Measurements from ENCODE around the gene RPL12.

RPL12 gene

DNA sequence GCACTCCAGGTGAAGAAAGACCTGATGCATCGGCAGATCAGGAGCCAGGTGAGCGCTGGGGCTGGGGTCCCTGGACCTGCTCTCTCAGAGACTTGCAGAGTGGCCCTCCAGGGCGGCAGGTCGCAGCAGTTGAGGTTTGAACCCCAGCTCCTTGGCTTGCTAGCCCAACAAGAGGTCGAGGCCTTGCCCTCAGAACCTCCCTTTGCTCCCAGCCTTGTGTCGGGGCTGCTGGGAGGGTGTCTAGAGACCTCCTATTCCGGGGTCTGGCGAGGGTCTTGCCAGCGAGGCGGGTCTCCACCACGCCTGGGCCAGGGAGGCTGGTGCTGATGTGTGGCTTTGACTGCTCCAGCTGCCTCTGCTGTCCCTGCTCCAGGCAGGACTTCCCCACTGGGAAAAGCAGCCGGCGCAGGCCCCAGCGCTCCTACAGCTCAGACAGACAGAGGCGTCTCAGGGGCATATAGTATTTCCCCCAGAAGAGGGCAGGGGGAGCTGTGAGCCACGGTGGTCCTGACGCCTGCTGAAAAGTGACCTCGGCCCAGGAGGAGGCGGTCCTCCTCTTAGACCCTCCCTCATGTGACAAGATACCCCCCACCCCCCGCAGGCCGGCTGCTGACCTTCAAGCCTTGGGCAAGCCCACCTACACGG, 38.4 kb upstream of the RPL12 start:
- H3K27ac ChIP-seq (ENCODE audit: low read depth, low read length), result no peak overlapping the region
- no peak overlapping the region for H2AFZ ChIP-seq (ENCODE audit: insufficient read depth, low read length, poor library complexity)
- no peak overlapping the region for H3K4me2 ChIP-seq (ENCODE audit: low read length)
- no peaks in the 10 kb centered on the region for H3K79me1 ChIP-seq (ENCODE audit: low read length)
- WGBS (ENCODE audit: extremely low coverage, insufficient coverage, insufficient read length), result no CpG with 5 or more reads among the region's 22 CpGs
- H2BK12ac ChIP-seq (ENCODE audit: low read length), result no peak overlapping the region
- no peaks in the 10 kb centered on the region for H3K79me2 ChIP-seq (ENCODE audit: control insufficient read depth, insufficient read depth, low read length, poor library complexity)
- no peak overlapping the region for H4K91ac ChIP-seq (ENCODE audit: low read depth, low read length)
- no peaks in the 10 kb centered on the region for H3K9me3 ChIP-seq (ENCODE audit: insufficient read depth, low read depth, low read length)
- no peak overlapping the region for H4K8ac ChIP-seq (ENCODE audit: low read depth, low read length)
- no peaks in the 10 kb centered on the region for H3K27me3 ChIP-seq (ENCODE audit: insufficient read depth, low read length)
- no peak for DNase-seq
- no peak overlapping the region for H2BK120ac ChIP-seq (ENCODE audit: insufficient read depth, low read length, poor library complexity)
- H3K36me3 ChIP-seq (ENCODE audit: control insufficient read depth in 1 of 2, insufficient read depth in 2 of 2, low read length in 2 of 2), result peaks cover 39 to 41% of the 10 kb centered on the region in 2 experiments
- H3K23ac ChIP-seq (ENCODE audit: low read length), result no peak overlapping the region
- H4K12ac ChIP-seq (ENCODE audit: low read depth, low read length), result no peak overlapping the region
- H2BK5ac ChIP-seq (ENCODE audit: low read depth, low read length, poor library complexity), result no peak overlapping the region
- H2AK5ac ChIP-seq (ENCODE audit: low read length), result no peak overlapping the region
- H3K9ac ChIP-seq (ENCODE audit: low read length), result no peak overlapping the region
- no peak overlapping the region for H3K18ac ChIP-seq (ENCODE audit: low read length)
- H3K4ac ChIP-seq (ENCODE audit: low read depth, low read length), result no peak overlapping the region
- H3K4me3 ChIP-seq (ENCODE audit: low read depth, low read length), result no peak overlapping the region
- H3K14ac ChIP-seq (ENCODE audit: low read length), result no peak overlapping the region
- H3K4me1 ChIP-seq (ENCODE audit: control insufficient read depth in 1 of 2, insufficient read depth in 2 of 2, low read length in 2 of 2), result no peaks in the 10 kb centered on the region

DNA sequence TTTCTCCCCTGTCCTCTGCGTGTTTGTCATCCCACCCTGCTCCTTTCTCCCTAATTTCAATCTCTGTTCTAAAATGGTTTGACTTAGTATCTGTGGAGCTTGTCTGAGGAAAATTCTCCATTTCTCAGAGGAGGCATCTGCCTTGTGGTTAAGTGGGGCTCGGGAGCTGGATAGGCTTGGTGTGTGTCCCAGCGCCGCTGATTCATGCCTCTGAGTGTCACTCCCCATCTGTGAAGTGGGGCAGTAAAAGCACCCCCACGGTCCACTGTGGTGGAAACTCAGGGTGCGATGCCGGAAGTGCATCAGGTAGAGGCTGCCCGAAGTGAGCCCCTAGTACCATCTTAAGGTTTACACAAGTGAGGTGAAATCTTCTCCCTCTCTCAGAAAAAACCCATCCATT, 37.7 kb upstream of the RPL12 start:
- WGBS (ENCODE audit: extremely low coverage, insufficient coverage, insufficient read length), result no CpG with 5 or more reads among the region's 8 CpGs
- no peak overlapping the region for H4K12ac ChIP-seq (ENCODE audit: low read depth, low read length)
- no peaks in the 10 kb centered on the region for H3K79me1 ChIP-seq (ENCODE audit: low read length)
- DNase-seq, result no peak
- no peak overlapping the region for H3K18ac ChIP-seq (ENCODE audit: low read length)
- no peaks in the 10 kb centered on the region for H3K27me3 ChIP-seq (ENCODE audit: insufficient read depth, low read length)
- H3K9me3 ChIP-seq (ENCODE audit: insufficient read depth, low read depth, low read length), result no peaks in the 10 kb centered on the region
- no peaks in the 10 kb centered on the region for H3K79me2 ChIP-seq (ENCODE audit: control insufficient read depth, insufficient read depth, low read length, poor library complexity)
- no peak overlapping the region for H2BK5ac ChIP-seq (ENCODE audit: low read depth, low read length, poor library complexity)
- no peak overlapping the region for H3K4ac ChIP-seq (ENCODE audit: low read depth, low read length)
- H3K27ac ChIP-seq (ENCODE audit: low read depth, low read length), result no peak overlapping the region
- no peak overlapping the region for H2BK120ac ChIP-seq (ENCODE audit: insufficient read depth, low read length, poor library complexity)
- no peak overlapping the region for H3K4me3 ChIP-seq (ENCODE audit: low read depth, low read length)
- no peak overlapping the region for H2AK5ac ChIP-seq (ENCODE audit: low read length)
- no peaks in the 10 kb centered on the region for H3K4me1 ChIP-seq (ENCODE audit: control insufficient read depth in 1 of 2, insufficient read depth in 2 of 2, low read length in 2 of 2)
- H4K8ac ChIP-seq (ENCODE audit: low read depth, low read length), result no peak overlapping the region
- H3K9ac ChIP-seq (ENCODE audit: low read length), result no peak overlapping the region
- peaks cover 34 to 38% of the 10 kb centered on the region in 2 experiments for H3K36me3 ChIP-seq (ENCODE audit: control insufficient read depth in 1 of 2, insufficient read depth in 2 of 2, low read length in 2 of 2)
- H3K14ac ChIP-seq (ENCODE audit: low read length), result no peak overlapping the region
- H2AFZ ChIP-seq (ENCODE audit: insufficient read depth, low read length, poor library complexity), result no peak overlapping the region
- H3K23ac ChIP-seq (ENCODE audit: low read length), result no peak overlapping the region
- no peak overlapping the region for H3K4me2 ChIP-seq (ENCODE audit: low read length)
- no peak overlapping the region for H4K91ac ChIP-seq (ENCODE audit: low read depth, low read length)
- H2BK12ac ChIP-seq (ENCODE audit: low read length), result no peak overlapping the region

GRCh38 chr9:127485995-127486394, 34.8 kb upstream of the RPL12 start:
- no peak for DNase-seq
- Histone ChIP-seq H3K4me2 (ENCODE audit: low read length) (no peak overlapping the region), H3K18ac (ENCODE audit: low read length) (no peak overlapping the region), H2BK5ac (ENCODE audit: low read depth, low read length, poor library complexity) (no peak overlapping the region), H3K9me3 (ENCODE audit: insufficient read depth, low read depth, low read length) (no peaks in the 10 kb centered on the region), H3K4me3 (ENCODE audit: low read depth, low read length) (no peak overlapping the region), H3K23ac (ENCODE audit: low read length) (no peak overlapping the region), H3K4me1 (ENCODE audit: control insufficient read depth in 1 of 2, insufficient read depth in 2 of 2, low read length in 2 of 2) (no peaks in the 10 kb centered on the region), H4K8ac (ENCODE audit: low read depth, low read length) (no peak overlapping the region), H3K4ac (ENCODE audit: low read depth, low read length) (no peak overlapping the region), H3K79me2 (ENCODE audit: control insufficient read depth, insufficient read depth, low read length, poor library complexity) (no peaks in the 10 kb centered on the region), H4K91ac (ENCODE audit: low read depth, low read length) (no peak overlapping the region), H2AK5ac (ENCODE audit: low read length) (no peak overlapping the region), H4K12ac (ENCODE audit: low read depth, low read length) (no peak overlapping the region), H2BK12ac (ENCODE audit: low read length) (no peak overlapping the region), H3K9ac (ENCODE audit: low read length) (no peak overlapping the region), H3K36me3 (ENCODE audit: control insufficient read depth in 1 of 2, insufficient read depth in 2 of 2, low read length in 2 of 2) (peaks cover 25 to 30% of the 10 kb centered on the region in 2 experiments), H2BK120ac (ENCODE audit: insufficient read depth, low read length, poor library complexity) (no peak overlapping the region), H3K27me3 (ENCODE audit: insufficient read depth, low read length) (no peaks in the 10 kb centered on the region), H3K14ac (ENCODE audit: low read length) (no peak overlapping the region), H3K79me1 (ENCODE audit: low read length) (no peaks in the 10 kb centered on the region), H3K27ac (ENCODE audit: low read depth, low read length) (no peak overlapping the region), H2AFZ (ENCODE audit: insufficient read depth, low read length, poor library complexity) (no peak overlapping the region)
- WGBS (ENCODE audit: extremely low coverage, insufficient coverage, insufficient read length), result no CpG with 5 or more reads among the region's 11 CpGs

- Histone ChIP-seq H2BK12ac (ENCODE audit: low read length) (no peak overlapping the region), H3K27ac (ENCODE audit: low read depth, low read length) (no peak overlapping the region), H4K12ac (ENCODE audit: low read depth, low read length) (no peak overlapping the region), H4K8ac (ENCODE audit: low read depth, low read length) (no peak overlapping the region), H3K79me1 (ENCODE audit: low read length) (no peaks in the 10 kb centered on the region), H2BK5ac (ENCODE audit: low read depth, low read length, poor library complexity) (no peak overlapping the region), H2AFZ (ENCODE audit: insufficient read depth, low read length, poor library complexity) (no peak overlapping the region), H4K91ac (ENCODE audit: low read depth, low read length) (no peak overlapping the region), H3K23ac (ENCODE audit: low read length) (no peak overlapping the region), H3K9ac (ENCODE audit: low read length) (no peak overlapping the region), H3K79me2 (ENCODE audit: control insufficient read depth, insufficient read depth, low read length, poor library complexity) (no peaks in the 10 kb centered on the region), H3K4ac (ENCODE audit: low read depth, low read length) (no peak overlapping the region), H3K36me3 (ENCODE audit: control insufficient read depth in 1 of 2, insufficient read depth in 2 of 2, low read length in 2 of 2) (peaks cover 36 to 40% of the 10 kb centered on the region in 2 experiments), H3K14ac (ENCODE audit: low read length) (no peak overlapping the region), H2AK5ac (ENCODE audit: low read length) (no peak overlapping the region), H3K4me2 (ENCODE audit: low read length) (no peak overlapping the region), H3K4me1 (ENCODE audit: control insufficient read depth in 1 of 2, insufficient read depth in 2 of 2, low read length in 2 of 2) (no peaks in the 10 kb centered on the region), H3K9me3 (ENCODE audit: insufficient read depth, low read depth, low read length) (no peaks in the 10 kb centered on the region), H3K18ac (ENCODE audit: low read length) (no peak overlapping the region), H3K27me3 (ENCODE audit: insufficient read depth, low read length) (no peaks in the 10 kb centered on the region), H3K4me3 (ENCODE audit: low read depth, low read length) (no peak overlapping the region), H2BK120ac (ENCODE audit: insufficient read depth, low read length, poor library complexity) (no peak overlapping the region)
- DNase-seq, result no peak
- WGBS (ENCODE audit: extremely low coverage, insufficient coverage, insufficient read length), result no CpG with 5 or more reads among the region's 9 CpGs
Observed at GRCh38 chr9:127482662-127483061, 31.5 kb upstream of the RPL12 start.

All from trophoblast cell (in vitro differentiated cells and primary cell).